Measurements from ENCODE around the gene CAMK2D.
A peak's percentile ranks its signal among the peaks of the same experiment; 100 is the strongest.
"Not testable (repeated sequence)": the region's sequence is repeated elsewhere in the genome, so short reads cannot be mapped to it uniquely, and the experiment has no call there.

The CAMK2D gene

GRCh38 chr4:113689394-113689793, 72.1 kb downstream of the CAMK2D start:
- 50% methylated on average over 1 of the region's 1 CpG for WGBS (ENCODE audit: insufficient coverage)
- CTCF ChIA-PET: interaction anchor here (2.3 kb wide), 1 partner anchor 13 kb away, joined by 8 read pairs; no protein-coding TSS in a partner anchor
- no peaks in the 10 kb centered on the region for H3K36me3 ChIP-seq (ENCODE audit: control insufficient read depth in 4 of 4, insufficient read depth in 4 of 4, low read length in 3 of 4)

GRCh38 chr4:113687067-113687718, 74.3 kb downstream of the CAMK2D start:
- ChIA-PET CTCF (interaction anchor here (0.6 kb wide), 1 partner anchor 1560 kb away, joined by 3 read pairs; no protein-coding TSS in a partner anchor), POLR2A (no interaction called here)
- DNase-seq: peak in 2 of 3 donors; percentile 37 to 57
- no peaks in the 10 kb centered on the region for H3K27me3 ChIP-seq (replicated peaks in 2 of 5; ENCODE audit: control insufficient read depth in 4 of 5, insufficient read depth in 5 of 5, low read length in 4 of 5)
- H3K4me3 ChIP-seq (ENCODE audit: control insufficient read depth in 1 of 7, extremely low read depth in 1 of 7, insufficient read depth in 4 of 7, low read depth in 2 of 7, low read length in 6 of 7): no peak overlapping the region
- H3K9me3 ChIP-seq (ENCODE audit: control extremely low read depth in 1 of 5, control insufficient read depth in 4 of 5, insufficient read depth in 2 of 5, low read depth in 1 of 5, low read length in 4 of 5): no peaks in the 10 kb centered on the region
- H3K36me3 ChIP-seq (ENCODE audit: control insufficient read depth in 4 of 4, insufficient read depth in 4 of 4, low read length in 3 of 4): no peaks in the 10 kb centered on the region
- H3K4me1 ChIP-seq (ENCODE audit: control extremely low read depth in 1 of 4, control insufficient read depth in 4 of 4, insufficient read depth in 4 of 4, low read length in 3 of 4): peaks cover 0 to 5% (median 0%) of the 10 kb centered on the region in 4 experiments
- no CpG with 5 or more reads among the region's 4 CpGs for WGBS (ENCODE audit: insufficient coverage)
- no peak overlapping the region for H3K27ac ChIP-seq (ENCODE audit: insufficient read depth in 1 of 2, low read depth in 1 of 2, low read length in 2 of 2, poor library complexity in 1 of 2, severe bottlenecking in 2 of 2)

More at GRCh38 chr4:113689394-113689793, 72.1 kb downstream of the CAMK2D start:
- Histone ChIP-seq H3K9me3 (ENCODE audit: control extremely low read depth in 1 of 5, control insufficient read depth in 4 of 5, insufficient read depth in 2 of 5, low read depth in 1 of 5, low read length in 4 of 5) (no peaks in the 10 kb centered on the region), H3K27me3 (replicated peaks in 2 of 5; ENCODE audit: control insufficient read depth in 4 of 5, insufficient read depth in 5 of 5, low read length in 4 of 5) (no peaks in the 10 kb centered on the region), H3K4me1 (ENCODE audit: control extremely low read depth in 1 of 4, control insufficient read depth in 4 of 4, insufficient read depth in 4 of 4, low read length in 3 of 4) (peaks cover 0 to 8% (median 2%) of the 10 kb centered on the region in 4 experiments), H3K4me3 (ENCODE audit: control insufficient read depth in 1 of 7, extremely low read depth in 1 of 7, insufficient read depth in 4 of 7, low read depth in 2 of 7, low read length in 6 of 7) (no peak overlapping the region), H3K27ac (ENCODE audit: insufficient read depth in 1 of 2, low read depth in 1 of 2, low read length in 2 of 2, poor library complexity in 1 of 2, severe bottlenecking in 2 of 2) (no peak overlapping the region)
- POLR2A ChIA-PET: no interaction called here
- no peak for DNase-seq

GRCh38 chr4:113685157-113685556, 76.4 kb downstream of the CAMK2D start:
- not testable (repeated sequence) for H3K27me3 ChIP-seq (replicated peaks in 2 of 5; ENCODE audit: control insufficient read depth in 4 of 5, insufficient read depth in 5 of 5, low read length in 4 of 5); H3K9me3 ChIP-seq (ENCODE audit: control extremely low read depth in 1 of 5, control insufficient read depth in 4 of 5, insufficient read depth in 2 of 5, low read depth in 1 of 5, low read length in 4 of 5); H3K27ac ChIP-seq (ENCODE audit: insufficient read depth in 1 of 2, low read depth in 1 of 2, low read length in 2 of 2, poor library complexity in 1 of 2, severe bottlenecking in 2 of 2); H3K4me1 ChIP-seq (ENCODE audit: control extremely low read depth in 1 of 4, control insufficient read depth in 4 of 4, insufficient read depth in 4 of 4, low read length in 3 of 4); H3K4me3 ChIP-seq (ENCODE audit: control insufficient read depth in 1 of 7, extremely low read depth in 1 of 7, insufficient read depth in 4 of 7, low read depth in 2 of 7, low read length in 6 of 7); DNase-seq; H3K36me3 ChIP-seq (ENCODE audit: control insufficient read depth in 4 of 4, insufficient read depth in 4 of 4, low read length in 3 of 4)
- ChIA-PET CTCF (interaction anchor here (0.6 kb wide), 1 partner anchor 17 kb away, joined by 3 read pairs; no protein-coding TSS in a partner anchor), POLR2A (interaction anchor here (0.6 kb wide), 1 partner anchor 205 kb away, joined by 3 read pairs; no protein-coding TSS in a partner anchor)
- 80% methylated on average over 3 of the region's 4 CpGs for WGBS (ENCODE audit: insufficient coverage)

GRCh38 chr4:113684534-113685091, 76.9 kb downstream of the CAMK2D start:
- peaks cover 0 to 5% (median 0%) of the 10 kb centered on the region in 4 experiments for H3K4me1 ChIP-seq (ENCODE audit: control extremely low read depth in 1 of 4, control insufficient read depth in 4 of 4, insufficient read depth in 4 of 4, low read length in 3 of 4)
- no peak overlapping the region for H3K4me3 ChIP-seq (ENCODE audit: control insufficient read depth in 1 of 7, extremely low read depth in 1 of 7, insufficient read depth in 4 of 7, low read depth in 2 of 7, low read length in 6 of 7)
- 80% methylated on average over 1 of the region's 2 CpGs for WGBS (ENCODE audit: insufficient coverage)
- peaks cover 0 to 2% (median 0%) of the 10 kb centered on the region in 5 experiments for H3K9me3 ChIP-seq (ENCODE audit: control extremely low read depth in 1 of 5, control insufficient read depth in 4 of 5, insufficient read depth in 2 of 5, low read depth in 1 of 5, low read length in 4 of 5)
- no peaks in the 10 kb centered on the region for H3K27me3 ChIP-seq (replicated peaks in 2 of 5; ENCODE audit: control insufficient read depth in 4 of 5, insufficient read depth in 5 of 5, low read length in 4 of 5)
- POLR2A ChIA-PET: interaction anchor here (0.6 kb wide), 1 partner anchor 206 kb away, joined by 3 read pairs; no protein-coding TSS in a partner anchor
- no peak overlapping the region for H3K27ac ChIP-seq (ENCODE audit: insufficient read depth in 1 of 2, low read depth in 1 of 2, low read length in 2 of 2, poor library complexity in 1 of 2, severe bottlenecking in 2 of 2)
- CTCF ChIA-PET: interaction anchor here (0.6 kb wide), 1 partner anchor 16 kb away, joined by 3 read pairs; no protein-coding TSS in a partner anchor
- H3K36me3 ChIP-seq (ENCODE audit: control insufficient read depth in 4 of 4, insufficient read depth in 4 of 4, low read length in 3 of 4): no peaks in the 10 kb centered on the region
- DNase-seq: no peak

- Histone ChIP-seq H3K4me3 (ENCODE audit: control insufficient read depth in 1 of 7, extremely low read depth in 1 of 7, insufficient read depth in 4 of 7, low read depth in 2 of 7, low read length in 6 of 7) (no peak overlapping the region), H3K4me1 (ENCODE audit: control extremely low read depth in 1 of 4, control insufficient read depth in 4 of 4, insufficient read depth in 4 of 4, low read length in 3 of 4) (peaks cover 0 to 5% (median 0%) of the 10 kb centered on the region in 4 experiments), H3K27me3 (replicated peaks in 2 of 5; ENCODE audit: control insufficient read depth in 4 of 5, insufficient read depth in 5 of 5, low read length in 4 of 5) (no peaks in the 10 kb centered on the region), H3K9me3 (ENCODE audit: control extremely low read depth in 1 of 5, control insufficient read depth in 4 of 5, insufficient read depth in 2 of 5, low read depth in 1 of 5, low read length in 4 of 5) (peaks cover 0 to 2% (median 0%) of the 10 kb centered on the region in 5 experiments), H3K27ac (ENCODE audit: insufficient read depth in 1 of 2, low read depth in 1 of 2, low read length in 2 of 2, poor library complexity in 1 of 2, severe bottlenecking in 2 of 2) (no peak overlapping the region), H3K36me3 (ENCODE audit: control insufficient read depth in 4 of 4, insufficient read depth in 4 of 4, low read length in 3 of 4) (no peaks in the 10 kb centered on the region)
- 33% methylated on average over 1 of the region's 4 CpGs for WGBS (ENCODE audit: insufficient coverage)
- DNase-seq: peak; percentile 10 to 74 (median 56)
- CTCF ChIA-PET: no interaction called here
- POLR2A ChIA-PET: no interaction called here
These were observed 78.6 kb downstream of the CAMK2D start for GRCh38 chr4:113682730-113683537.

- Histone ChIP-seq H3K4me1 (ENCODE audit: control extremely low read depth in 1 of 4, control insufficient read depth in 4 of 4, insufficient read depth in 4 of 4, low read length in 3 of 4) (peaks cover 0 to 5% (median 0%) of the 10 kb centered on the region in 4 experiments), H3K27me3 (replicated peaks in 2 of 5; ENCODE audit: control insufficient read depth in 4 of 5, insufficient read depth in 5 of 5, low read length in 4 of 5) (no peaks in the 10 kb centered on the region), H3K9me3 (ENCODE audit: control extremely low read depth in 1 of 5, control insufficient read depth in 4 of 5, insufficient read depth in 2 of 5, low read depth in 1 of 5, low read length in 4 of 5) (peaks cover 0 to 2% (median 0%) of the 10 kb centered on the region in 5 experiments), H3K4me3 (ENCODE audit: control insufficient read depth in 1 of 7, extremely low read depth in 1 of 7, insufficient read depth in 4 of 7, low read depth in 2 of 7, low read length in 6 of 7) (no peak overlapping the region), H3K36me3 (ENCODE audit: control insufficient read depth in 4 of 4, insufficient read depth in 4 of 4, low read length in 3 of 4) (no peaks in the 10 kb centered on the region), H3K27ac (ENCODE audit: insufficient read depth in 1 of 2, low read depth in 1 of 2, low read length in 2 of 2, poor library complexity in 1 of 2, severe bottlenecking in 2 of 2) (no peak overlapping the region)
- DNase-seq: no peak
- ChIA-PET POLR2A (no interaction called here), CTCF (interaction anchor here (0.6 to 1.4 kb wide), 3 partner anchors 37 to 131 kb away, joined by 3 to 4 read pairs (median 3); no protein-coding TSS in a partner anchor)
These were observed 82.9 kb downstream of the CAMK2D start for GRCh38 chr4:113678641-113679040.
